Measurements from ENCODE around the gene ZNF484.
A peak's percentile ranks its signal among the peaks of the same experiment; 100 is the strongest.
"Not testable (repeated sequence)": the region's sequence is repeated elsewhere in the genome, so short reads cannot be mapped to it uniquely, and the experiment has no call there.

The ZNF484 gene

DNA sequence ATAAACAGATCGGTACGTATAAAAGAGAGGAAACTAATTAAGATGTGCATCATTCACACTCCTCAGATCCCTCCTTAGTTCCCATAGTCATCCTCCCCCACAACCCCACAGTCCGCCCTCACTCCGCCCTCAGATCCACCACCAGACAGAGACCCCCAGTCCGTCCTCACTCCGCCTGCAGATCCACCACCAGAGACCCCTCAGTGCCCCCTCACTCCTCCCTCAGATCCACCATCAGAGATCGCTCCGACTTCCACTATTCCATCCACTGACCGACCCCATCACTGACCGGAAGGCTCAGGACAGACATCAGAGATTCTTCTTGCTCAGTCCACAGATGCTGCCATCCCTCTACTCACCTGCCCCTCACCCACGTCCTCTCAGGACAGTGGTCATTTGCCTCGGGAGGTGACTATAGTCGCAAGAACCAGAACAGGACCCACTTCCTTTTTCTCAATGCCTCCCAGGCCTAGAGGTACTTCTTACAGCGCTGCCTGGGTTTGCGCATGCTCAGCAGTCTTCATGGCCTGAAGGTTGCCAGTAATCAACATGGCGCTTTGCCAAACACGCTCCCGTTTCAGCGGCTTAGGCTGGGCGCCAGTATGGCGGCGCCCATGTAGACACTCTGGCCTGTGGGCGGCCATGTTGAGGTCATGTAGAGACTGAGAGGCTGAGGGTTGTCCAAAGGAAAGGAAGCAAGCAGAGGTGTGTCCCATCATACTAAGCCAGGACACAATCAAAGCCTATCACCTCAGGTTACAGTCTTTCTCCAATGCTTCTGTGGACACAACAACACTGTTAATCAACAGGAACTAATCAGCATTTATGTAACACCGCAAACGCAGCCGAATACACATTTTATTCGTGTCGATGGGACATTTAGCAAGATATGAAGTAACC is at the start of gene ZNF484:
Gene ZNF484, minus strand, starts transcription at position 508 of the 900 bp plus-strand sequence. CDS start 3,009 bp downstream, outside the sequence.
- H3K9me3 ChIP-seq (ENCODE audit: control insufficient read depth, insufficient read depth, low read length) = no peaks in the 10 kb centered on the region
- H3K4me1 ChIP-seq (ENCODE audit: control insufficient read depth, insufficient read depth, low read length) = no peaks in the 10 kb centered on the region; the same call in 1 of the 2 replicates
- no peak within 1 kb of the TSS for H3K27ac ChIP-seq (ENCODE audit: low read length)
- DNase-seq (ENCODE audit: low read depth, low spot score) = peak; percentile 96
- no peaks in the 10 kb centered on the region for H3K36me3 ChIP-seq (ENCODE audit: control insufficient read depth, insufficient read depth, low read length)
- peak within 1 kb of the TSS; percentile 90 for H3K4me3 ChIP-seq (ENCODE audit: low read length)
- WGBS (ENCODE audit: insufficient coverage, insufficient read length) = no CpG with 5 or more reads among the region's 28 CpGs
- no peaks in the 10 kb centered on the region for H3K27me3 ChIP-seq (ENCODE audit: control insufficient read depth, insufficient read depth, low read length)

DNA sequence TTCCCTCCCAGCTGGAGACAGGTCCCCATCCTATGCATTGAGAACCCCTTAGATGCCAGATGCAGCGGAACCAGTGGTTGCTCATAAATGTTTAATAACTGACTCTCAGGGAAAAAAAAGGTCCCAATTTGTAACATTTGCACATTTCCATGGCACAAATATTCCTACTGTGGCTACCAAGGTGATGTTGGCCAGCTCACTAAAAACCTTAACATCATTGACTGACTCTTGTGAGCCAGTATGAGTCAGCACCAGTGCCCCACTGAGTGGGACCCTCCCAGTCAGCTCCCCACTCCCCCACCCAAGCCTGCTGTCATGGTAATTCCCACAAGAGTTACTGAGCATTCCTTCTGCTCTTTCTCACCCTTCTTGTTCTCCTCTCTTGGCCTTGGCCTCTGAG is 42.6 kb upstream of the ZNF484 start:
- no CpG with 5 or more reads among the region's 1 CpG for WGBS (ENCODE audit: insufficient coverage, insufficient read length)
- no peaks in the 10 kb centered on the region for H3K4me1 ChIP-seq (ENCODE audit: control insufficient read depth, insufficient read depth, low read length)

DNA sequence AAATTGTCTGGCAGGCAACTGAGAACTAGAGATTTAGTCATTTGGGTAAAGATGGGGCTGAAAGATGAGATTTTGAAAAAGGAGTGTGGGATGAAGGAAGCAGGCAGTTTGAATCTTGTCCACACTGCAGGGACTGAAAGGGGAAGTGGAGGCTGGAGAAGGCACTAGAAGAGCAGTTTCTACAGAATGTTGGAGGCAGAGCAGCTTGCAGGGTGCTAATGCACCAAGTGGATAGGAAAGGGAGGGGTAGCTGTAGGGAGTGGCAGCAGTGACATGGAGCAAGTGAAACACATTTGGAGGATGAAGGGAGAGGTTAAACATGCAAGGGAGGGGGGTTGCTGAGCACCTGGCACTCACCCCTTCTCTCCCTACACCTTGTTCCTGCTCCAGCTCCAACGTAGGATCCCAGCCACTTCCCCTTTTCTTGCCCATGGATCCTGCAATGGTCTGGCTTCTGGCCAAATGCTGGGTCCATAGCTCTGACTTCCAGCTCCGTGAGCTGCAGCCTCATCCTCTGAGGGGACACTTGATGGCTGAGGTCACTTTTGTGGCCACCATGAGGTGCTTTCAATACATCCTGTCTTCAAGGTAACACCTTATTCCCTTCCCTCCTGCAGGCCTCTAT is 39.5 kb upstream of the ZNF484 start:
- Histone ChIP-seq H3K4me1 (ENCODE audit: control insufficient read depth, insufficient read depth, low read length) (no peaks in the 10 kb centered on the region), H3K4me3 (ENCODE audit: low read length) (no peak overlapping the region), H3K27me3 (ENCODE audit: control insufficient read depth, insufficient read depth, low read length) (no peaks in the 10 kb centered on the region), H3K36me3 (ENCODE audit: control insufficient read depth, insufficient read depth, low read length) (no peaks in the 10 kb centered on the region), H3K27ac (ENCODE audit: low read length) (no peak overlapping the region), H3K9me3 (ENCODE audit: control insufficient read depth, insufficient read depth, low read length) (no peaks in the 10 kb centered on the region)
- WGBS (ENCODE audit: insufficient coverage, insufficient read length) = no CpG with 5 or more reads among the region's 2 CpGs
- no peak for DNase-seq (ENCODE audit: low read depth, low spot score)

More for the DNA sequence above, 42.6 kb upstream of the ZNF484 start:
- Histone ChIP-seq H3K4me3 (ENCODE audit: low read length) (no peak overlapping the region), H3K36me3 (ENCODE audit: control insufficient read depth, insufficient read depth, low read length) (no peaks in the 10 kb centered on the region), H3K9me3 (ENCODE audit: control insufficient read depth, insufficient read depth, low read length) (no peaks in the 10 kb centered on the region), H3K27me3 (ENCODE audit: control insufficient read depth, insufficient read depth, low read length) (no peaks in the 10 kb centered on the region), H3K27ac (ENCODE audit: low read length) (no peak overlapping the region)
- DNase-seq (ENCODE audit: low read depth, low spot score) = no peak

DNA sequence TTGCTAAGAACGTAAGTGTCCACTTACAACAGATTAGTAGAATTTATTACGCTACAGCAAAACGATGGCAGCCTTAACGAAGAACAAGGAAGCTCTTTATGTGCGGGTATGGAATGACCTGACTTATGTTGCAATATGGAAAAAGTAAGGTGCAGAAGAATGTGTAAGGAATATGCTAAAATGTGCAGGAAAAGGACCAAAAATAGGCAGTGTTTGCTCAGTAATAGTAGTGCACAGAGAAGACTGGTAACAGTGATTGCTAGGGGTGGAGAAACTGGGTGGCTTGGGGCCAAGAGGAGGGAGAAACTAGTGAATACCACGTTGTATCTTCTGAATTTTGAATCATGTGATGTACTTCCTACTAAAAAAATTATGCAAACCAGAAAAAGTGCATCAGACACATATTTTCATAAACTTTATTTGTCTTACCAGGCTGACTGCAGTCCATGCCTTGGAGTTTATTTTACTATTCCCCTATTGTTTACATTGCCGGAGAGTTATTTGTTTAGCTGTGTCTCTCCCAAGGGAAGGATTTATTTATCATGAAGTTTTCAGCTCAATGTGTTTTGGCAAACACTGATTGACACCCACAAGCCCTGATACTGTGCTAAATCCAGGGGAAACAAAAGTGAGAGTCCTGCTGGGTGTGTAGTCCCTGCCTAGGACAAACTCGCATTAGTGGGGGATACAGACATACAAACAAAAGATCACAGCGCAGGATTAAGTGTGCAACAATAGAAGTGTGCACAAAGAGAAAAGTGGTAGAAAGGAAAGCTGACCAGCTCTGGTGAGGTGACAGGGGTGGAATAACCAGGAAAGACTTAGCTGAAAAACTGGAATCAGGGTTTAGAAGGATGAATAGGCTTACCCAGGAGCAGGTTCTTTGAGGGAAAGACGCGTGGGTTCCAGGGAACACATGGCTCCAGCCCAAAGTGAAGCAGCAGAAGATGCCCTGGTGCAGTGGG is 34.0 kb upstream of the ZNF484 start:
- no CpG with 5 or more reads among the region's 11 CpGs for WGBS (ENCODE audit: insufficient coverage, insufficient read length)
- H3K27ac ChIP-seq (ENCODE audit: low read length) = no peak overlapping the region
- H3K4me1 ChIP-seq (ENCODE audit: control insufficient read depth, insufficient read depth, low read length) = no peaks in the 10 kb centered on the region
- no peak overlapping the region for H3K4me3 ChIP-seq (ENCODE audit: low read length)
- no peaks in the 10 kb centered on the region for H3K9me3 ChIP-seq (ENCODE audit: control insufficient read depth, insufficient read depth, low read length)
- H3K36me3 ChIP-seq (ENCODE audit: control insufficient read depth, insufficient read depth, low read length) = no peaks in the 10 kb centered on the region
- H3K27me3 ChIP-seq (ENCODE audit: control insufficient read depth, insufficient read depth, low read length) = no peaks in the 10 kb centered on the region
- no peak for DNase-seq (ENCODE audit: low read depth, low spot score)

- not testable (repeated sequence) for H3K9me3 ChIP-seq (ENCODE audit: control insufficient read depth, insufficient read depth, low read length); H3K4me3 ChIP-seq (ENCODE audit: low read length); H3K4me1 ChIP-seq (ENCODE audit: control insufficient read depth, insufficient read depth, low read length); H3K27me3 ChIP-seq (ENCODE audit: control insufficient read depth, insufficient read depth, low read length); H3K36me3 ChIP-seq (ENCODE audit: control insufficient read depth, insufficient read depth, low read length); DNase-seq (ENCODE audit: low read depth, low spot score); H3K27ac ChIP-seq (ENCODE audit: low read length)
- WGBS (ENCODE audit: insufficient coverage, insufficient read length) = no CpG with 5 or more reads among the region's 6 CpGs
Measured at GRCh38 chr9:92905137-92905536, 27.3 kb upstream of the ZNF484 start.

- no peaks in the 10 kb centered on the region for H3K36me3 ChIP-seq (ENCODE audit: control insufficient read depth, insufficient read depth, low read length)
- no peaks in the 10 kb centered on the region for H3K27me3 ChIP-seq (ENCODE audit: control insufficient read depth, insufficient read depth, low read length)
- H3K9me3 ChIP-seq (ENCODE audit: control insufficient read depth, insufficient read depth, low read length) = no peaks in the 10 kb centered on the region
- H3K4me3 ChIP-seq (ENCODE audit: low read length) = no peak overlapping the region
- no CpG with 5 or more reads among the region's 3 CpGs for WGBS (ENCODE audit: insufficient coverage, insufficient read length)
- no peak overlapping the region for H3K27ac ChIP-seq (ENCODE audit: low read length)
- H3K4me1 ChIP-seq (ENCODE audit: control insufficient read depth, insufficient read depth, low read length) = no peaks in the 10 kb centered on the region
- no peak for DNase-seq (ENCODE audit: low read depth, low spot score)
Measured at GRCh38 chr9:92897323-92897722, 19.5 kb upstream of the ZNF484 start.

DNA sequence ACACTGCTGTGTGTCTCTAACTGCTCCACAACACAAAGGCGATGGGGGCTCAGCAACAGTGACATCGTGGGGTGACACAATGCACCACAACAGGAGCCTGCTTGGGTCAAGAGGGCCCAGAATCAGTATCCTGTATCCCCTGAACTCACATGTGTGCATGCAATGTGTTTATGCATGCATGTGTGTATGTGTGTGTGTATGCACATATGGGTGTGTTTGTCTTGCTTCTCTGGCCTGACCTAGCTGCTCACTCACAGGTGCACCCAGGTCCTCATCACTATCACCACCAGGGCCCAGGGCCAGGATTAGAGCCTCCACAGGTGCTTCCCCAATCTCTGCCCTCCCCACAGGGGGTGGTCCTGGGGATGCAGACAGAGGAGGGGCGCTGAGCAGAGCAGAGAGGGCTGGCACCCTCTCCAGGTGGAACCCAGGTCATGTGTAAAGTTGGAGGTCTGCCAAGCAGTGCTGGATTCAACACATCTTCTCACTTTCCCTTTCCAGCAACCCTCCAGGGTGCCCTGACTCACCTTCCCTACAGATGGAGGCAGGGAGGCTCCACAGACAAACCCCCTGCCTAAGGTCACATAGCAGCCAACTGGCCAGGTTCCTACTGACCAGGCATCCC is 18.1 kb upstream of the ZNF484 start:
- peaks cover 1% of the 10 kb centered on the region; the same call in 1 of the 2 replicates for H3K4me1 ChIP-seq (ENCODE audit: control insufficient read depth, insufficient read depth, low read length)
- no peaks in the 10 kb centered on the region for H3K36me3 ChIP-seq (ENCODE audit: control insufficient read depth, insufficient read depth, low read length)
- H3K4me3 ChIP-seq (ENCODE audit: low read length) = no peak overlapping the region
- DNase-seq (ENCODE audit: low read depth, low spot score) = no peak
- H3K27ac ChIP-seq (ENCODE audit: low read length) = no peak overlapping the region
- no CpG with 5 or more reads among the region's 3 CpGs for WGBS (ENCODE audit: insufficient coverage, insufficient read length)
- H3K27me3 ChIP-seq (ENCODE audit: control insufficient read depth, insufficient read depth, low read length) = no peaks in the 10 kb centered on the region
- H3K9me3 ChIP-seq (ENCODE audit: control insufficient read depth, insufficient read depth, low read length) = no peaks in the 10 kb centered on the region

DNA sequence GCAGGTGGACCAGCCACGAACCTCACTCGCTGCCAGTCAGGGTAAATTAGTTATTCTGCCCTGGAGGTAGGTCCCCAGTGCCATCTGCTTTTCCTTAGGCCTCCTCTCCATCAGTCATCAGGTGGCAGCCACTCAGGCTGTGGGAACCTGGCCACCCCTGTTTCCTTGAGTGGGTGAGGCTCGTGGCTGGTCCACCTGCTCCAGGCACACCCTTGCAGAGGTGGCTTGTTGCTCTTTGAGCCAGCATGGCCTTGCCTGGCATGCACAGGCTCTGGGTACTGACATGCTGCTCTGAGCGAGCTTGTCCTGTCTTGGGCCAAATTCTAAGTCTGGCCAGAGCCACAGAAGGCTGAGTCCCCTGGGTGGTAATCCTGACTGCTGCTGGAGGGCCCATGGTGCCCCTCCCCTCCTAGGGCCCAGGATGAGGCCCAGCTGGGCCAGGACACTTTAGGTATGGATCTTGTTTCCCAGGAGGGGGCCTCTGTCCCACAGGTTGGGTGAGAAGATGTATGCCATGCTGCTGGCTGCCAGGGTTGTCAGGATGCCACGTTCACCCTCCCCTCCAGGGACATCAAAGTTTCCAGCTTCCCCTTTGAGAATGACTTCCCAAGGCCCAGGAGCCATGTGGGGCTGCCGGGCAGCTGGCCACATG is 17.0 kb upstream of the ZNF484 start:
- H3K4me3 ChIP-seq (ENCODE audit: low read length) = no peak overlapping the region
- H3K4me1 ChIP-seq (ENCODE audit: control insufficient read depth, insufficient read depth, low read length) = peaks cover 5% of the 10 kb centered on the region
- H3K36me3 ChIP-seq (ENCODE audit: control insufficient read depth, insufficient read depth, low read length) = no peaks in the 10 kb centered on the region
- H3K27me3 ChIP-seq (ENCODE audit: control insufficient read depth, insufficient read depth, low read length) = no peaks in the 10 kb centered on the region
- no peaks in the 10 kb centered on the region for H3K9me3 ChIP-seq (ENCODE audit: control insufficient read depth, insufficient read depth, low read length)
- DNase-seq (ENCODE audit: low read depth, low spot score) = no peak
- no CpG with 5 or more reads among the region's 6 CpGs for WGBS (ENCODE audit: insufficient coverage, insufficient read length)
- H3K27ac ChIP-seq (ENCODE audit: low read length) = no peak overlapping the region

DNA sequence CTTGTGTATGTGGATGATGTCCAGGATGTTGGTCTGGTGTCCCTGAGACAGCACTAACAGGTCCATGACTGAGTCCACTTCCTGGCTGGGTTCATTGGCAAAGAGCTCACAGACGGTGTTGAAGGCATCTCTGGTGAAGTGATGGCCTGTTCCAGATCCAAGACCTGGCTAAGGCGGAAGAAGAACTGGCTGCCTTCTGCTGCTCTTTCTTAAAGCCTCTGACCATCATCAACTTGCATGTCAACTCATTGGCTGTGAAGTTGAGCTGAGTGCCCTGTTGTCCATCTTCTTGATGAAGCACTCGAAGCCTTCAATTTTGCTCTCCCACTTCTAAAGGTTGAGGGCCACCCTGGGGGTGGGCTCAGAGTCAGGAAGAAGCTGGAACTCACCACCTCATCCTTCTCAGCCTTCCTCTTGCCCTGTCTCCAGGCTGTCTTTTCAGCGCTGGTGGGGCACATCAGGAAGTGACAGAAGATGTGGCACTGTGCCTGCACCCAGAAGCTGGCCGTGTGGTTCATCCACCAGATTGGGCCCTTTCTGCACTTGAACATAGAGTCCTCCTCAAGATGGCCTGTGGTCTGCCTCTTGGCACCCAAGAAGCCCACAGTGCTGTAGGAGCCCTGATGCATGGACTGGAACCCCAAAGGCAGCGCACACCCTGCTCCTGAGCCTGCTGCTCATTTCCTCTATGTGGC is 16.2 kb upstream of the ZNF484 start:
- not testable (repeated sequence) for H3K4me1 ChIP-seq (ENCODE audit: control insufficient read depth, insufficient read depth, low read length); H3K9me3 ChIP-seq (ENCODE audit: control insufficient read depth, insufficient read depth, low read length); H3K36me3 ChIP-seq (ENCODE audit: control insufficient read depth, insufficient read depth, low read length); DNase-seq (ENCODE audit: low read depth, low spot score); H3K4me3 ChIP-seq (ENCODE audit: low read length); H3K27me3 ChIP-seq (ENCODE audit: control insufficient read depth, insufficient read depth, low read length); H3K27ac ChIP-seq (ENCODE audit: low read length)
- no CpG with 5 or more reads among the region's 6 CpGs for WGBS (ENCODE audit: insufficient coverage, insufficient read length)

Measured in iPS DF 6.9 (cell line).